HepG2 (cell line): Measurements from ENCODE around the gene CCDC122. TPM values are rescaled to one million over a fixed set of nuclear protein-coding genes. Genes with fewer than 3 reads are reported as not detected.

Experiments
- ATAC-seq: fragments of 200-7000 bp; cut with Tn5 transposase; 3 replicates; pipeline ENCODE4 v1.9.1; 2020; ENCODE audit warnings: mild to moderate bottlenecking, moderate library complexity
- BruUV-seq: library from RNA; stranded (reverse); fragments of 400-500 nt; replicated peaks from 2 replicates; lab custom pipeline; 2021; lab: Mats Ljungman, UMichigan
- CTCF ChIA-PET: fragments of 300-600 bp; formaldehyde crosslinking; extraction: SDS; loops from one replicate; lab custom pipeline; 2021; ENCODE audit warnings: low total read pairs, inconsistent platforms, low intra/inter-chr PET ratio; lab: Yijun Ruan, JAX
- POLR2A ChIA-PET: fragments of 350-600 bp; sonication (Branson Sonifier 250); formaldehyde crosslinking; loops from one replicate; lab custom pipeline; 2020; ENCODE audit warnings: antibody characterized with exemption, inconsistent platforms; lab: Yijun Ruan, JAX
- DNase-seq: peaks from one replicate; pipeline ENCODE4 v3.0.0-alpha.2; 2015; ENCODE audit warnings: low spot score
- FAIRE-seq: peaks from 3 replicates; lab custom pipeline; 2011; peaks lifted over from hg19 to GRCh38; lab: Jason Lieb, UNC
- H2AFZ ChIP-seq: one replicate; pipeline ENCODE4 v1.6.1; 2011; ENCODE audit warnings: low read length, inconsistent platforms
- H3K27ac ChIP-seq: fragments of 300-600 bp; 3 replicates; pipeline ENCODE4 v1.8.0; 2011; ENCODE audit warnings: mixed run types, mild to moderate bottlenecking, mixed read lengths, low read length, inconsistent platforms; ENCODE audit not compliant: insufficient read depth; ENCODE audit errors: extremely low read length
- H3K27me3 ChIP-seq, 2 experiments: fragments of 200-600 bp in 1 of 2; 2 replicates in 1 of 2; 3 replicates in 1 of 2; pipeline versions ENCODE4 v1.6.0 to v1.8.0; 2011; ENCODE audit warnings: low read length in 2 of 2, mild to moderate bottlenecking in 2 of 2, moderate library complexity in 2 of 2, inconsistent platforms in 1 of 2; ENCODE audit not compliant: insufficient read depth in 2 of 2, control insufficient read depth in 1 of 2
- H3K36me3 ChIP-seq, 2 experiments: fragments of 200-600 bp in 1 of 2; replicated peaks in 1 of 2; 2 replicates in 1 of 2; 3 replicates in 1 of 2; pipeline versions ENCODE4 v1.5.1 to v1.8.0; 2011; ENCODE audit warnings: low read length in 2 of 2, inconsistent platforms in 1 of 2; ENCODE audit not compliant: insufficient read depth in 2 of 2, control insufficient read depth in 1 of 2
- H3K4me1 ChIP-seq: 2 replicates; pipeline ENCODE4 v1.5.1; 2012; ENCODE audit warnings: low read length, inconsistent platforms; ENCODE audit not compliant: insufficient read depth
- H3K4me2 ChIP-seq: 2 replicates; pipeline ENCODE4 v1.6.0; 2011; ENCODE audit warnings: low read depth, low read length, inconsistent platforms
- H3K4me3 ChIP-seq, 3 experiments: fragments of 200-600 bp in 1 of 3; sonication (generic), shearing (Covaris generic) in 1 of 3; replicated peaks in 1 of 3; 2 replicates each; pipeline ENCODE4 v1.5.1; 2011 to 2016; ENCODE audit warnings: low read length in 3 of 3, inconsistent platforms in 2 of 3, low read depth in 2 of 3, mild to moderate bottlenecking in 2 of 3, control low read depth in 1 of 3, mixed read lengths in 1 of 3; ENCODE audit not compliant: insufficient read depth in 1 of 3
- H3K79me2 ChIP-seq: one replicate; pipeline ENCODE4 v1.6.1; 2011; ENCODE audit warnings: low read length, inconsistent platforms; ENCODE audit not compliant: insufficient read depth
- H3K9ac ChIP-seq: 2 replicates; pipeline ENCODE4 v1.6.0; 2011; ENCODE audit warnings: mild to moderate bottlenecking, low read depth, low read length, inconsistent platforms; ENCODE audit not compliant: insufficient read depth
- H3K9me3 ChIP-seq: 2 replicates; pipeline ENCODE4 v1.5.1; 2012; ENCODE audit warnings: mild to moderate bottlenecking, low read length
- H4K20me1 ChIP-seq: 2 replicates; pipeline ENCODE4 v1.6.0; 2011; ENCODE audit warnings: inconsistent platforms, mild to moderate bottlenecking, low read length, moderate library complexity; ENCODE audit not compliant: insufficient read depth
- CEBPB ChIP-seq: IDR thresholded peaks from 2 replicates; pipeline ENCODE4 v1.6.1; 2011; ENCODE audit warnings: low read depth, low read length, improper control_type of control experiment, borderline replicate concordance
- MTA3 ChIP-seq: sonication (generic); formaldehyde crosslinking; IDR thresholded peaks from 2 replicates; pipeline ENCODE4 v1.4.0; 2020; ENCODE audit warnings: missing genetic modification reagents
- NR2F2 ChIP-seq: IDR thresholded peaks from 2 replicates; pipeline ENCODE4 v1.6.1; 2012; ENCODE audit warnings: low read depth, inconsistent platforms, borderline replicate concordance
- SYNCRIP ChIP-seq: fragments of 200-400 bp; formaldehyde crosslinking; IDR thresholded peaks from 2 replicates; pipeline ENCODE4 v1.6.1; 2018; ENCODE audit warnings: mild to moderate bottlenecking, low read depth, low read length; ENCODE audit not compliant: insufficient read depth
- TBX2 ChIP-seq: sonication (generic); formaldehyde crosslinking; IDR thresholded peaks from 2 replicates; pipeline ENCODE4 v1.5.0; 2020; ENCODE audit warnings: missing genetic modification reagents, mild to moderate bottlenecking, borderline replicate concordance
- ZMAT3 ChIP-seq: sonication (generic); formaldehyde crosslinking; conservative IDR thresholded peaks from 2 replicates; pipeline ENCODE4 v1.7.0; 2021; ENCODE audit warnings: missing genetic modification reagents
- WGBS: methylation state at CpG from one replicate; pipeline ENCODE4 v1.1.6; 2017; ENCODE audit warnings: low lambda C conversion rate; 5-methylcytosine and 5-hydroxymethylcytosine counted together
- in situ Hi-C: cut with HindIII; loops from 2 replicates; pipeline ENCODE4 v1.10.0; 2017; ENCODE audit warnings: low pct_unique_long_range_greater_than_20kb; ENCODE audit not compliant: extremely low pct_ligation_motif_present
- intact Hi-C: fragments of 100-400 bp; cut with micrococcal nuclease; formaldehyde crosslinking; loops from one replicate; pipeline ENCODE4 v1.10.0; 2022; ENCODE audit not compliant: unreplicated experiment
- polyA plus RNA-seq, 8 experiments: library from polyadenylated mRNA; depleted of rRNA in 3 of 8; stranded (reverse) in 7 of 8; unstranded in 1 of 8; fragments of >200 nt; fragmentation: Illumina TruSeq in 4 of 8; extraction: Trizol in 4 of 8; gene quantifications; 2 replicates each; pipeline versions ENCODE4 v1.2.1 to v1.2.3, GENCODE V29; 2011 to 2016; ENCODE audit warnings: low read depth in 4 of 8, missing spikeins in 1 of 8, mixed read lengths in 1 of 8; ENCODE audit not compliant: insufficient read depth in 1 of 8
- total RNA-seq, 5 experiments: library from RNA; depleted of rRNA; stranded (reverse); fragments of >200 nt; fragmentation: Illumina TruSeq; extraction: Trizol; gene quantifications; 2 replicates each; pipeline ENCODE4 v1.2.3, GENCODE V29; 2016; ENCODE audit warnings: low read depth in 1 of 5

The CCDC122 gene
- total and polyA plus RNA-seq, 2 of the 13 experiments (the other 11 are each of a cell fraction or from before 2014, with no cell fraction given), result 0.32 to 3.5 TPM

- no peak for TF ChIP-seq TBX2 (CRISPR knock-in tag)
- TF ChIP-seq NR2F2, result no peak
- no peak for TF ChIP-seq ZMAT3 (CRISPR knock-in tag)
- TF ChIP-seq CEBPB, result peak; percentile 73
Measured at GRCh38 chr13:43848001-43848649, 31.4 kb downstream of the CCDC122 start (continued).

GRCh38 chr13:43846496-43847158, 32.9 kb downstream of the CCDC122 start:
- Histone ChIP-seq H3K79me2 (no peaks in the 10 kb centered on the region), H3K9ac (no peak overlapping the region), H3K27ac (no peak overlapping the region), H3K36me3 (no peaks in the 10 kb centered on the region), H4K20me1 (no peaks in the 10 kb centered on the region), H3K4me3 (no peak overlapping the region), H3K4me1 (peaks cover 23% of the 10 kb centered on the region), H2AFZ (no peak overlapping the region), H3K27me3 (no peaks in the 10 kb centered on the region), H3K4me2 (no peak overlapping the region), H3K9me3 (peaks cover 23% of the 10 kb centered on the region)
- FAIRE-seq (no peak), DNase-seq (no peak), ATAC-seq (no peak)
- in situ Hi-C loops, result no loop called here
- ChIA-PET CTCF (no interaction called here), POLR2A (no interaction called here)
- TF ChIP-seq MTA3 (CRISPR knock-in tag) (no peak), CEBPB (peak; percentile 41; the same call in 1 of the 2 replicates), SYNCRIP (no peak)
- no TSS peak for BruUV-seq
- WGBS, result 83% methylated on average over 3 of the region's 3 CpGs
- intact Hi-C loops, result no loop called here
